ENCODE results near the gene KRT25. TPM values are rescaled to one million over a fixed set of nuclear protein-coding genes. Genes with fewer than 3 reads are reported as not detected.

KRT25 gene
- total and polyA plus RNA-seq, 2 of the 4 experiments (the other 2 are of a cell fraction): not detected

DNA sequence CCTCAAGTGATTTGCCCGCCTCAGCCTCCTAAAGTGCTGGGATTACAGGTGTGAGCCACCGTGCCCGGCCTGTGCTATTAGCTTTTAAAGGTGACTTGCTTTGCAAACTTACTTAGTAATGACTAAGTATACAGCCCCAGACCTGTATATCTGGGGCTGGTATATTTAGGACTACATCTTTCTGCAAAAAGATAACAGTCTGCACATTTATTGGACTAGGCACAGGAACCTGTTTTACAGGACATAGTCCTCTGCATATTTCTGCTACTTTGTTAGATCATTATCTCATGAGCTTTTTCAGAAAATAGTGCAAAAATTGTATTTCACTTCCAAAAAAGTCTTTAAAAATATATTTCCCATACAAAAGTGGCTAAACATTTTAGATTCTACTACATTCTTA lies 52.9 kb downstream of the KRT25 start:
- ChIA-PET POLR2A (ENCODE audit: unreplicated experiment) (no interaction called here), CTCF (interaction anchor here (1.0 kb wide), 1 partner anchor 19 kb away, joined by 3 read pairs; no protein-coding TSS in a partner anchor)
- Histone ChIP-seq H4K8ac (ENCODE audit: low read depth in 2 of 2, low read length in 2 of 2) (no peak overlapping the region), H3K27me3 (ENCODE audit: control insufficient read depth, insufficient read depth, low read length) (peaks cover 50% of the 10 kb centered on the region), H3K4me2 (ENCODE audit: low read depth, low read length) (no peak overlapping the region), H3K4me3 (ENCODE audit: insufficient read depth, low read depth, low read length) (no peak overlapping the region), H3K9ac (ENCODE audit: low read depth, low read length) (no peak overlapping the region), H2AK5ac (ENCODE audit: low read depth, low read length) (no peak overlapping the region), H3K4ac (ENCODE audit: low read depth, low read length) (no peak overlapping the region), H2BK120ac (ENCODE audit: low read depth, low read length) (no peak overlapping the region), H3K14ac (replicated peaks; ENCODE audit: low read depth, low read length) (no peak overlapping the region), H3K56ac (ENCODE audit: extremely low read depth, insufficient read depth, low read length) (no peak overlapping the region), H4K20me1 (ENCODE audit: insufficient read depth, low read length) (no peaks in the 10 kb centered on the region), H2BK15ac (ENCODE audit: low read depth, low read length) (no peak overlapping the region), H4K5ac (ENCODE audit: low read depth, low read length) (no peak overlapping the region), H3K23ac (ENCODE audit: low read depth, low read length) (no peak overlapping the region), H3K18ac (ENCODE audit: low read depth, low read length) (no peak overlapping the region), H4K91ac (ENCODE audit: insufficient read depth, low read depth, low read length) (no peak overlapping the region), H2BK20ac (ENCODE audit: low read depth, low read length) (no peak overlapping the region), H2AFZ (replicated peaks; ENCODE audit: low read length, poor library complexity) (no peak overlapping the region), H3K79me1 (ENCODE audit: low read depth in 1 of 2, low read length in 2 of 2) (no peaks in the 10 kb centered on the region), H3K9me1 (ENCODE audit: insufficient read depth, low read length) (no peaks in the 10 kb centered on the region), H2BK5ac (ENCODE audit: low read depth, low read length, poor library complexity, severe bottlenecking) (no peak overlapping the region), H3K4me1 (ENCODE audit: control insufficient read depth, insufficient read depth, low read length) (no peaks in the 10 kb centered on the region), H3K36me3 (ENCODE audit: control insufficient read depth, insufficient read depth, low read length) (no peaks in the 10 kb centered on the region), H2AK9ac (replicated peaks; ENCODE audit: low read depth, low read length, poor library complexity) (no peak overlapping the region), H3K9me3 (ENCODE audit: control insufficient read depth, insufficient read depth, low read length) (no peaks in the 10 kb centered on the region), H3K27ac (ENCODE audit: insufficient read depth, low read length) (no peak overlapping the region)
- WGBS, 2 experiments (ENCODE audit: extremely low coverage in 2 of 2, insufficient read length in 1 of 2): no CpG with 5 or more reads among the region's 3 CpGs
- BruUV-seq (replicated peaks): no TSS peak
- no peak for DNase-seq
- intact Hi-C loops (cut with micrococcal nuclease) (loop anchor here (10.0 kb wide), 1 partner anchor 53 kb away; the partner anchor contains the start of gene KRT25), in situ Hi-C loops (cut with MboI; ENCODE audit: low sequenced_read_pairs) (no loop called here), dilution Hi-C loops (cut with HindIII; ENCODE audit: low sequenced_read_pairs, unreplicated experiment) (no loop called here)
- no peak for ATAC-seq (ENCODE audit: low read depth)
- TF ChIP-seq NFE2L2 (IDR thresholded peaks at IDR 0.05; ENCODE audit: low read depth, low read length) (no peak), MAFK (IDR thresholded peaks at IDR 0.05; ENCODE audit: low read depth, low read length) (no peak), CHD1 (IDR thresholded peaks at IDR 0.05; ENCODE audit: low read depth, low read length) (no peak), BHLHE40 (IDR thresholded peaks at IDR 0.05; ENCODE audit: low read depth, low read length) (no peak), RCOR1 (IDR thresholded peaks at IDR 0.05; ENCODE audit: insufficient replicate concordance, low read length) (no peak), RFX5 (IDR thresholded peaks at IDR 0.05; ENCODE audit: low read depth, low read length) (no peak), RAD21 (IDR thresholded peaks at IDR 0.05; ENCODE audit: low read length) (no peak), SMC3 (IDR thresholded peaks at IDR 0.05; ENCODE audit: low read depth, low read length) (no peak), ELK1 (IDR thresholded peaks at IDR 0.05; ENCODE audit: borderline replicate concordance, low read depth, low read length) (no peak), FOS (IDR thresholded peaks at IDR 0.05; ENCODE audit: low read depth, low read length) (no peak), CEBPB (IDR thresholded peaks at IDR 0.05; ENCODE audit: low read depth, low read length) (no peak), MAZ (IDR thresholded peaks at IDR 0.05; ENCODE audit: borderline replicate concordance, low read depth, low read length) (no peak)
- TF ChIP-seq, protein P1, sequence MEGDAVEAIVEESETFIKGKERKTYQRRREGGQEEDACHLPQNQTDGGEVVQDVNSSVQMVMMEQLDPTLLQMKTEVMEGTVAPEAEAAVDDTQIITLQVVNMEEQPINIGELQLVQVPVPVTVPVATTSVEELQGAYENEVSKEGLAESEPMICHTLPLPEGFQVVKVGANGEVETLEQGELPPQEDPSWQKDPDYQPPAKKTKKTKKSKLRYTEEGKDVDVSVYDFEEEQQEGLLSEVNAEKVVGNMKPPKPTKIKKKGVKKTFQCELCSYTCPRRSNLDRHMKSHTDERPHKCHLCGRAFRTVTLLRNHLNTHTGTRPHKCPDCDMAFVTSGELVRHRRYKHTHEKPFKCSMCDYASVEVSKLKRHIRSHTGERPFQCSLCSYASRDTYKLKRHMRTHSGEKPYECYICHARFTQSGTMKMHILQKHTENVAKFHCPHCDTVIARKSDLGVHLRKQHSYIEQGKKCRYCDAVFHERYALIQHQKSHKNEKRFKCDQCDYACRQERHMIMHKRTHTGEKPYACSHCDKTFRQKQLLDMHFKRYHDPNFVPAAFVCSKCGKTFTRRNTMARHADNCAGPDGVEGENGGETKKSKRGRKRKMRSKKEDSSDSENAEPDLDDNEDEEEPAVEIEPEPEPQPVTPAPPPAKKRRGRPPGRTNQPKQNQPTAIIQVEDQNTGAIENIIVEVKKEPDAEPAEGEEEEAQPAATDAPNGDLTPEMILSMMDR (conservative IDR thresholded peaks at IDR 0.05; ENCODE audit: low read depth, low read length): no peak
